SU-DHL-6 (cell line): ENCODE measurements around the gene ALCAM.

Source experiments
- H2AFZ ChIP-seq: fragments of 200-600 bp; sonication (generic); 2 replicates; pipeline ENCODE4 v1.6.1; 2014; ENCODE audit warnings: low read depth, mild to moderate bottlenecking, moderate library complexity, mixed read lengths, antibody characterized with exemption, low read length; ENCODE audit not compliant: severe bottlenecking
- H3F3A ChIP-seq: fragments of 200-600 bp; shearing (Covaris generic); 2 replicates; pipeline ENCODE4 v1.6.0; 2016; ENCODE audit warnings: antibody characterized with exemption, mild to moderate bottlenecking; ENCODE audit not compliant: insufficient read depth
- H3K27ac ChIP-seq: fragments of 200-600 bp; sonication (generic); 2 replicates; pipeline ENCODE4 v1.5.1; 2016; ENCODE audit warnings: low read depth, mild to moderate bottlenecking, low read length, moderate library complexity, mixed read lengths
- H3K27me3 ChIP-seq: fragments of 200-600 bp; sonication (generic), shearing (Covaris generic); 2 replicates; pipeline ENCODE4 v1.6.0; 2014; ENCODE audit warnings: mild to moderate bottlenecking, low read length
- H3K36me3 ChIP-seq: fragments of 200-600 bp; sonication (generic); 2 replicates; pipeline ENCODE4 v1.6.1; 2014; ENCODE audit warnings: mild to moderate bottlenecking, low read length, mixed read lengths
- H3K4me2 ChIP-seq: fragments of 300-600, 200-600 bp; shearing (Covaris generic), sonication (generic); 2 replicates; pipeline ENCODE4 v1.6.0; 2014; ENCODE audit warnings: low read length, low read depth, mild to moderate bottlenecking; ENCODE audit not compliant: poor library complexity, severe bottlenecking
- H3K4me3 ChIP-seq: fragments of 200-600 bp; sonication (generic); 2 replicates; pipeline ENCODE4 v1.5.1; 2014; ENCODE audit warnings: antibody characterized with exemption, low read length, mild to moderate bottlenecking, mixed read lengths; ENCODE audit not compliant: insufficient read depth, poor library complexity, severe bottlenecking
- H3K79me2 ChIP-seq: fragments of 200-600 bp; sonication (generic); 2 replicates; pipeline ENCODE4 v1.6.1; 2014; ENCODE audit warnings: mild to moderate bottlenecking, low read length, moderate library complexity; ENCODE audit not compliant: insufficient read depth
- H3K9ac ChIP-seq: fragments of 200-600 bp; sonication (generic); 2 replicates; pipeline ENCODE4 v1.7.0; 2014; ENCODE audit warnings: mild to moderate bottlenecking, low read length
- H3K9me2 ChIP-seq: fragments of 200-600 bp; sonication (generic); replicated peaks from 2 replicates; pipeline ENCODE4 v1.6.1; 2014; ENCODE audit warnings: low read length; ENCODE audit not compliant: insufficient read depth
- H3K9me3 ChIP-seq: fragments of 200-600 bp; sonication (generic); 2 replicates; pipeline ENCODE4 v1.6.1; 2014; ENCODE audit warnings: low read length, mixed read lengths; ENCODE audit not compliant: insufficient read depth
- H4K20me1 ChIP-seq: fragments of 200-600 bp; sonication (generic); 2 replicates; pipeline ENCODE4 v1.6.1; 2014; ENCODE audit warnings: low read depth, mild to moderate bottlenecking, antibody characterized with exemption, low read length, moderate library complexity, mixed read lengths
- EZH2phosphoT487 ChIP-seq: fragments of 200-600 bp; sonication (generic), shearing (Covaris generic); conservative IDR thresholded peaks from 2 replicates; pipeline ENCODE4 v1.6.1; 2018; ENCODE audit warnings: mild to moderate bottlenecking, antibody characterized with exemption, low read length, moderate library complexity, mixed read lengths
- TF ChIP-seq, protein P1 (sequence below): fragments of 200-600 bp; sonication (generic); IDR thresholded peaks from one replicate; pipeline ENCODE4 v1.5.1; 2017; ENCODE audit warnings: antibody characterized with exemption, mild to moderate bottlenecking, low read length, moderate library complexity; ENCODE audit not compliant: insufficient read depth, poor library complexity, severe bottlenecking

The ALCAM gene

DNA sequence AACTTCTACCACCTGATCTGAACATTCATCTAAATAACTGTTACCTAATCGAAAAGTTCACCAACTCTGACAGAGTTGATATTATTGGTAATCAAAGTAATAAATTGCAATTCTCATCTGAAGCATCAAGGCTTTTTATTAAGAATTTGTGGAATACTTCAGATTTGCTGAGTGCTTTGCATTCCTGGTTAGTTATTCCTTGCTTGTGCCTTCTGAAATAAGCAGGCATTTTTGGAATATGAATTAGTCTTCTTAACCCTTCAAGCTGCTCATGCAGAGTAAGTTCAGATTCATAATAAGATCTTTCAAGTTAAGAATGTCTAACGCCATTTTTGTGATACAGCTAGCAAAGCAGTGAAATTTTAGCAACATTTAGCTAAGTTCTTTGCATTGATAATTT is 188.5 kb downstream of the ALCAM start:
- H3K27ac ChIP-seq, result no peak overlapping the region
- H3K79me2 ChIP-seq, result no peaks in the 10 kb centered on the region
- H4K20me1 ChIP-seq, result no peaks in the 10 kb centered on the region
- no peak overlapping the region for H3K9ac ChIP-seq
- no peaks in the 10 kb centered on the region for H3K27me3 ChIP-seq
- no peak overlapping the region for H2AFZ ChIP-seq
- TF ChIP-seq EZH2phosphoT487, result no peak
- TF ChIP-seq, protein P1, sequence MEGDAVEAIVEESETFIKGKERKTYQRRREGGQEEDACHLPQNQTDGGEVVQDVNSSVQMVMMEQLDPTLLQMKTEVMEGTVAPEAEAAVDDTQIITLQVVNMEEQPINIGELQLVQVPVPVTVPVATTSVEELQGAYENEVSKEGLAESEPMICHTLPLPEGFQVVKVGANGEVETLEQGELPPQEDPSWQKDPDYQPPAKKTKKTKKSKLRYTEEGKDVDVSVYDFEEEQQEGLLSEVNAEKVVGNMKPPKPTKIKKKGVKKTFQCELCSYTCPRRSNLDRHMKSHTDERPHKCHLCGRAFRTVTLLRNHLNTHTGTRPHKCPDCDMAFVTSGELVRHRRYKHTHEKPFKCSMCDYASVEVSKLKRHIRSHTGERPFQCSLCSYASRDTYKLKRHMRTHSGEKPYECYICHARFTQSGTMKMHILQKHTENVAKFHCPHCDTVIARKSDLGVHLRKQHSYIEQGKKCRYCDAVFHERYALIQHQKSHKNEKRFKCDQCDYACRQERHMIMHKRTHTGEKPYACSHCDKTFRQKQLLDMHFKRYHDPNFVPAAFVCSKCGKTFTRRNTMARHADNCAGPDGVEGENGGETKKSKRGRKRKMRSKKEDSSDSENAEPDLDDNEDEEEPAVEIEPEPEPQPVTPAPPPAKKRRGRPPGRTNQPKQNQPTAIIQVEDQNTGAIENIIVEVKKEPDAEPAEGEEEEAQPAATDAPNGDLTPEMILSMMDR, result no peak
- peaks cover 30% of the 10 kb centered on the region for H3K36me3 ChIP-seq
- no peak overlapping the region for H3K4me2 ChIP-seq
- H3K4me3 ChIP-seq, result no peak overlapping the region
- no peaks in the 10 kb centered on the region for H3F3A ChIP-seq
- H3K9me2 ChIP-seq, result no peaks in the 10 kb centered on the region
- no peaks in the 10 kb centered on the region for H3K9me3 ChIP-seq

DNA sequence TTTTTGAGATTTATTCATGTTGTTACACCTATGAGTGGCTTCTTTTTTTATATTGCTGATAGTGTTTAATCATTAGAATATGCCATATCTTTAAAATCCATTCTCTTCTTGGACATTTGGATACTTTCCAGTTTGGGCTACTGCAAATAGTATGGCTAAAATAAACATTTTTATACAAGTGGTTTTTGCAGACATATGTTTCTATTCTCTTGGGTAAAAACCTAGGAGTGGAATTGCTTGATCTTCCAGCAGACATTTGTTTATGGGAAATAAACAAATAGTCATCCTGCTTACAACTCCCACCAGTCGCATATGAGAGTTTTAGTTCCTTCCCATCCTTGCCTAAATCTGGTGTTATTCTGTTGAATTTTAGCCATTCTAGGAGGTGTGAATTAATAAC is 193.1 kb downstream of the ALCAM start:
- Histone ChIP-seq H2AFZ (no peak overlapping the region), H3K27me3 (no peaks in the 10 kb centered on the region), H3K27ac (no peak overlapping the region), H3K4me2 (no peak overlapping the region), H3K9ac (no peak overlapping the region), H3K79me2 (no peaks in the 10 kb centered on the region), H3K9me3 (no peaks in the 10 kb centered on the region), H4K20me1 (no peaks in the 10 kb centered on the region), H3K36me3 (no peaks in the 10 kb centered on the region), H3K4me3 (no peak overlapping the region), H3F3A (peaks cover 4% of the 10 kb centered on the region; the same call in 1 of the 2 replicates), H3K9me2 (no peaks in the 10 kb centered on the region)
- no peak for TF ChIP-seq EZH2phosphoT487
- TF ChIP-seq, protein P1, result no peak

DNA sequence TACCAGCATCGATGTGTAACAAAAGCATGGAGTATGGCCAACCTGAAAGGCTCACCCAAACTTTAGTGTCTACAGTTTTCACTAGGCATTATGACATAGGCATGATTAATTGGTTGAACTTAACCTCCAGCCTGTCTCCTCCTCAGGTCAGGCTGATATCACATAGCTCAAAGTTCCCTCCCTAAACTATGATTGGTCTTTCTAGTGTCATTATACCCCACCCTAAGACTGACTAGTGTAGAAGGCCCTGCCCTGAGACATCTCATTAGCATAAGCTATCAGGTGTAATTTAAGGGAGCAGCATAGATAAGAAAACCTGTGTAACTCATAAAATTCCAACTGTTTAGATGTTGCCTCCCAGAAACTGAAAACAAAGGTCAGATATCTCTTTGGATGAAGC is 195.2 kb downstream of the ALCAM start:
- no peaks in the 10 kb centered on the region for H3K27me3 ChIP-seq
- H2AFZ ChIP-seq, result no peak overlapping the region
- H3K79me2 ChIP-seq, result no peaks in the 10 kb centered on the region
- H3K9ac ChIP-seq, result no peak overlapping the region
- TF ChIP-seq EZH2phosphoT487, result no peak
- TF ChIP-seq, protein P1, result no peak
- no peak overlapping the region for H3K4me3 ChIP-seq
- H3F3A ChIP-seq, result peaks cover 4% of the 10 kb centered on the region; the same call in 1 of the 2 replicates
- 0 out of 2 replicates have a peak, but pooled peaks cover 2% of the 10 kb centered on the region for H3K36me3 ChIP-seq
- H3K27ac ChIP-seq, result no peak overlapping the region
- no peaks in the 10 kb centered on the region for H3K9me2 ChIP-seq
- H3K9me3 ChIP-seq, result no peaks in the 10 kb centered on the region
- H3K4me2 ChIP-seq, result no peak overlapping the region
- H4K20me1 ChIP-seq, result no peaks in the 10 kb centered on the region
